T-helper 1 cell treated with Interleukin-12 subunit alpha and Interleukin-12 subunit beta and Interleukin-4 antibody, amounts not matched to agents 30 ng/mL and 1 ng/mL, for 36 hours (primary cell): Measurements from ENCODE around the gene C13orf42. TPM values are rescaled to one million over a fixed set of nuclear protein-coding genes. Genes with fewer than 3 reads are reported as not detected.
"Not testable (repeated sequence)": the region's sequence is repeated elsewhere in the genome, so short reads cannot be mapped to it uniquely, and the experiment has no call there.

Source experiments
- intact Hi-C: fragments of 100-400 bp; cut with micrococcal nuclease; formaldehyde crosslinking; loops from one replicate; pipeline ENCODE4 v1.15.1; 2024
- total RNA-seq: library from RNA; stranded (reverse); gene quantifications from 2 replicates; pipeline ENCODE4 v1.2.3, GENCODE V29; 2022

The C13orf42 gene
- total RNA-seq, 1 donor from 2014 or later = not detected

DNA sequence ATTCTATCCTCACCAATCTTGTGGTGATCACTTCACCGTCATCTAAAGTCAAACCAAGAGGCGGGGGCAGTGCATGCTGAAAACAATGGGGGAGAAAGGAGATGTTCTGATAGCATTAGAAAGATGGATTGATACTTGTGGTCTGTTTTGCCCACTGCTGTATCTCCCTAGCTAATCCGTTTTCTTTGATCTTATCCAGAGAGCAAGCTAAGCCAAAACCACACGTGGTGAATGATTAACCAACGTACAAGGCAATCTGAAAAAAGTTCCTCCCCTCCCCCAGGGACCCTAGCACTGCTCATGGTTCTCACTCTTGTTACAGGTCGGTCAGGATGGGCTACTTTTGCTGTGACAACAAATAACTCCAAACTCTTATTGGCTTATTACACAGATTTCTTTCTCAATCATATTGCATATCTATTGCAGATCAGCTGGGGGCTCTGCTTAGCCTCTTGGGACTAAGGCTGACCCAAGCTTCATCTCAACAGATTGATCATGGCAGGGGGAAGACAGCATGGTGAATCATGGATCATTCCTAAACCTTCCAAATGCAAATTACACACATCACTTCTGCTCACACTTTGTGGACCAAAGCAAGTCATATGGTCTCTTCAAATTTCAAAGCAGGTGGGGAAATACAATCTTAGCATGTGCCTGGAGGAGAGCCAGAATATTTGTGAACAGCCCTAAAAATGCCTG is 11.9 kb upstream of the C13orf42 start:
- intact Hi-C loops = no loop called here

DNA sequence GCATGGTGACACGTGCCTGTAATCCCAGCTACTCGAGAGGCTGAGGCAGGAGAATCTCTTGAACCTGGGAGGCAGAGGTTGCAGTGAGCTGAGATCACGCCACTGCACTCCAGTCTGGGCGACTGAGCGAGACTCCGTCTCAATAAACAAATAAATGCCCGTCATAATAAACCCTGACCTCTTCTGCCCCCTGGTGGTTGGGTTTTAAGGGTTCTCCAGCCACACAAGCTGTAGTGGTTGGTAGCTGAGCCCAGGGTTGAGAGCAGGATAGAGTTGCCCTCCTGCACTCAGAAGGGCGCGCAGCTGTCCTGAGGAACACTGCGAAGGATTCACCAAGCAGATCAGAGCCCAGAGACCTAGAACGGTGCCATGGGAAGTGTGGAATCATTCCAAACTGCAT is 9.8 kb upstream of the C13orf42 start:
- intact Hi-C loops = not testable (repeated sequence)

DNA sequence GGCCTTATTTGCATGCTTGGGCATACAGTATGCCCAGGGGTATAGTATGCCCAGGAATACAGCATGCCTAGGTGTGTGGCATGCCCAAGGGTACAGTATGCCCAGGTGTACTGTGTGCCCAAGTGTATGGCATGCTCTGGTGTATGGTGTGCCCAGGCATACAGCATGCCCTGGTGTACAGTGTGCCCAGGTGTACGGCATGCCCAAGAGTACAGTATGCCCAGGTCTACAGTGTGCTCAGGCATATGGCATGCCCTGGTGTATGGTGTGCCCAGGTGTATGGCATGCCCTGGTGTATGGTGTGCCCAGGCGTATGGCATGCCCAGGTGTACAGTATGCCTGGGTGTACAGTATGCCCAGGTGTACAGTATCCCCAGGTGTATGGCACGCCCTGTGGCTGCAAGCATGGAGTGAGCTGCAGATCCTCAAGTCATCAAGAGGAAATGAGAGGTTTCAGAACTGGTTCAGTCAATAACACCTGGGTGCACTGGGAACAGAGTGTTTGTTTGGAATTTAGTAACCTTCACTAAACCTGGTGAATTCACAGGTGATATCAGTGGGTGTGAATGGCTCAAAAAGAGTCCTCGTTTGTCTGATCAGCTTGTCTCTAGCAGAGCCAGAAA is 7.8 kb upstream of the C13orf42 start:
- intact Hi-C loops = no loop called here

DNA sequence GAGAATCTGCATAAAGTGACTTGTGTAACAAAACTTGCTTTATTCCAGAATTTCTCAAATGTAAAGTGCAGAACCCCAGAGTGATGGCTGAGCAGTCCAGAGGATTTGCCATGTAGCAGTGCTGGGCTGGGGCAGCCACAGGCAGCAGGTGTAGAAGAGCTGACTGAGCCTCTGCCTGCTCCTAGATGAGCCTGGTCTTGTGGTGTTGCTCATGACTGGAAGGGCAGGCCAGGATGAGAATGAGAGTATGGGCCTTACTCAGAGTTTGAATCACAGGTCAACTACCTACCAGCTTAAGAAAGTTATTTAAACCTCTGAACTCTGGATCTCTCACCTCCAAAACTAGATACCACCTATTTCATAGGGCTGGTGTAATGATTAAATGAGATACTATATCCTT is 2.9 kb upstream of the C13orf42 start:
- intact Hi-C loops = no loop called here

DNA sequence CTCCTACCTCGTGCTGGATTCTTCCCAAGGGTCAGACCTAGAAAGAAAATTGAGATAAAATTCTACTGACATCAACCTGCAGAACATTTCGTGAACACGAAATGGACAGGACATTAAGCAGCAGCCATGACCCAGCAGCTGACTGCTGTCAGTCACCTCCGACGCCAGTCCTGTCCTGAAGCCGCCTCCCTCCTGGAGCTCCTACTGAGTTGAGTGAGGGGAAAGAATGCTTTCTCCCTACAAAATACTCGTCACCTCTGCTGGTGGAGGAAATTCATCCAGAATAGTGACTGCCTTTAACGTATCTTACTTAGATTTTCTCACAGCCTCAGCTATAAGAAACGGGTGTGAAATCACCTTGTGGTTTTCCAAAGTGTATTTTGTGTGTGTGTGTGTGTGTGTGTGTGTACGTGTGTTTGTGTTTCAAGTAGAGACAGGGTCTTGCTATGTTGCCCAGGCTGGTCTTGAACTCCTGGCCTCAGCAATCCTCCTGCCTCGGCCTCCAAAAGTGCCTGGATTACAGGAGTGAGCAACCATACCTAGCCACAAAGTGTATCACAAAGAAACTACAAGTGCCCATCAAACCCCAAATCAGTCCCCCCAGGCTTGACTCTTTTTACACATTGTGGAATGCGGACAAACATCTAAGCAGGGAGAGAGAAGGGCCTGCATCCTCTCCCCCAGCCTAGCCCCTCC is 2.3 kb upstream of the C13orf42 start:
- intact Hi-C loops = no loop called here

DNA sequence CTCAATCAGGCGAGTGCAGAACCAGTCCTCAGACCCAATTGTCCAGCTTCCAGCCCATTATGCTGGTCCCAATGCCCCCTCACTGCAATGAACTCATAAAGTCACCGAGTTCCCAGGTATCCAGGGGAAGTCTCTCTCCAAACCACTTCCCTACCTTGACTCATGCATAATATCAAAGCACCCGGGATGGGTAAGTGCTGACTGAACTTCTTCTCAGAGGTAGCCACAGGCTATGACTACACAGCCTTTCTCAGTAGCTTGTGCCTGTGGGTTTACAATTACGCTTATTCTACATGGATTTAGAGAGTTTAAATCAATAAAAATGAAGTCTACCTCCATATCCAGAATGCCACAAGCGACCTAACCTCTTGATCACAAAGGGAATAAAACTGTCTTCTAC is 1.7 kb upstream of the C13orf42 start:
- intact Hi-C loops = no loop called here

DNA sequence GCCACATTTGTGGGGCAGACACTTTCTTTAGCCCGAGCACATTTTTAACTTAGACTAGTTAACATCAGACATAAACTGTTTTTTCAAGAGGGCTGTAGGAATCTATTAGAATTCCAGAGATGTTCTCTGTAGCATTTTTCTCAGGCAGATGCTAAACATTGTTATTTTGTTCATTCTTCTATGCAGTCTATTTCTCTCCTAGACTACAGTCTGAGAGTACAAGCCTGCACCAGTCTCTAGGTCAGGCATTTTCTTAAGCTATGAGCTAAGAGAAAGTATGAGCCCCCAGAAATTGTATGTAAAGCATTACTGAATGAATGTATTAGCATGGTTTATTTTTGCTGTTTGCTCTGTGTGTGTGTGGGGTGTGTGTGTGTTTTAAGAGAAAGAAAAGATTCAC is 923 bp upstream of the C13orf42 start:
- intact Hi-C loops = no loop called here

DNA sequence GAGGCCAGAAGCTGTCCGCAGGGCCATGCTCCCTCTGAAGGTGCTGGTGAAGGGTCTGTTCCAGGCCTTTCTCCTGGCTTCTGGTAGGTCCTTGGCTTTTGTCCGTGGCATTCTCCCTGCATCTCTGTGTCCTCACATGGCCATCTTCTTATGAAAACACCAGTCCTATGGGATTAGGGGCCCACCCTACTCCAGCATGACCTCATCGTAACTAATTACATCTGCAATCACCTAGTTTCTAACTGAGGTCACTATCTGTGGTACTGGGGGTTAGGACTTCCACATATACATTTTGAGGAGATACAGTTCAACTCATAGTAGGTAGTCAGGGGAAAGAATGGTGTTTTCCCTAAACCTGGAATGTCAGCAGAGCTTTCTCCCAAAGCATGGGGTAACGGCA is 3.1 kb downstream of the C13orf42 start:
- intact Hi-C loops = no loop called here

DNA sequence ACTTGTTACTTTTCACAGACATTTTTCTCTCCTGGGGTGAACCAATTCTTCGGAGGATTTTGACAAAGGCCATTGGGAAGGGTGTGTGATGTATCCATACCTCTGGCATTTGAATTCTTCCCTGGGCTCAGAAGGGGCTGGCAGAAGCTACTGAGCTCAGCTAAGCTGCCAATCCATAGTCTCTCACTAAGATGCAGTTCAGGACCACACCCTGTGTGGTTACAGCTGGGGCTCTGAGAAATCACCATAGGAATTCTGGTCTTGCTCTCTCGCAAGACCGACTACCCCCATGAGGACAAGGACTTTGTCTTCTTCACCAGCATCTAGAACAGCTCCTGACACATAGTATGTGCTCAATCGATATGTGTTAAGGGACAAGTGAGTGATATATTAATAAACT is 6.0 kb downstream of the C13orf42 start:
- intact Hi-C loops = no loop called here

DNA sequence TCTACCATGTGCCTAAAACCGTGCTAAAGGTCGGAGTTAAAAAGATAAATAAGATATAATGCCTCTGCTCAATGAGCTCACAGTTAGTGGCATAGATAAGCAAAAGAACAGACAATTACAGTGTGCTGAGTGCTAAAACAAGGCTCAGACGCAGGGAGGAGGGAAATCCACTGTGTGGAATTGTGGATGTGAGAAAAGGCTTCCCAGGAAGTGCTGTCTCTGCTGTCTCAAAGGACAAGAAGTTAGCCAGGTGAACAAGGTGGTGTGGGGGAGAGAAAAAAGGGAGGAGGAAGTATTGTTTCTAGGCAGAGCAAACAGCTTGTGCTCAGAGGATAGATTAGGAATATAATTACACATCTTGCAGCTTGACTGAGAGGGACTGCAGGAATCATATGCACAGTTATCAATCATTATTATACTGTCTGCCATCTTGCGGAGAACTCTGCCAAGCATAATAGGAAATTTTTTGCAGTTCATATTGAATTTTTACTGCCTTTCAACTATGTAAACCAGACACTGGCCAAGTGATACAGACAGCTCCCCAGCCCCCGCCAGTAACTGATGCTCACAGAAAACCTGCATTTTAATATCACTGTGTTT is 9.3 kb downstream of the C13orf42 start:
- intact Hi-C loops = no loop called here

DNA sequence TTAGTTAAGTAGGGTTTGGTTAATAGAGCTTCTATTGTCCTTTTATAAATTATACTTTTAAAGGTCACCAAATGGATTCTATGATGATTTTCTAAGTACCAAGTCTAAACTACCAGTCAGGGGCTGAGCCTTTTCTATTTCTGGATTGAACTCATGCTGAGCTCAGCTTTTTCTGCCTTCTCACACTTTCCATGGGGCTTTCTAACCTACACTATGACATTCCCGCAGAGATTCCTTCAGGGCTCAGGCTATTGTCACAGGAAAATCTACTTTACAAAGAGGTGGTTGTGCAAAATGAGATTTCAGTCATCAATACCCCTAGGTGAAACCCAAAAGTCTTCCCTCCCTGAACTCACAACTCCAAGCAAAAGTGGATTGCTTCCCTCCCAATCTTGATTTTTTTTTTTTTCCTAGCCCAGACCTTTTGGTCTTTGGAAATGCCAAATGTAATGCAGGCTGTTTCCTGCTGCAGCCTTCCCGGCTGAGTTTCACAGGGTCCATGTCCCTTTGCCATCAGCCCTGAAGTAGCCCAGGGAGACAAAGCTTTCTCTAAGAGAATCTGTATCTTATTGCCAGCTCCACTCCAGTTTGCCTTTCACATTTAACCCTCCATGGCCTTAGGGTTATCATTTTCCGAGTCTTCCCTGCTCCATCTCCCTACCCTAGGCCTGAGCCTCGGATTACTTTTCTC is 13.6 kb downstream of the C13orf42 start:
- intact Hi-C loops = no loop called here

DNA sequence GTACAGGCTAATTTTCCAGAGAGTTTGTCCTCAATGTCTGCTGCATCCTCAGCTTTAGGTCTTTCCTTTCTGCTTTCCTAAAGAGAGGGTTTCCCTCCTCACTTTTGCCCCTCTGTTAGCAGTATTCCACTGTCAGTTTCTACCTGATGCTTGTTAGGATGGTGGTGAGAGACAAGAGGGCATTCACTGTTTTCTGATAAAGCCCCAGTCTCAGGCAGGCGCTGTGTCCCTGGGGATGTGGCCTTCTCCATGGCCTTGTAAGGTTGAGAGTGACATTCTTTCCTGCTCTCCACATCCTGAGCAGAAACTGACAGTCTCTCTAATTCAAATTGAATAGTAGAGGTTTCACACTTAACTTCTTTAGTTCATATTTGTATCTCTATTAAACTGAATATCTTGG is 14.9 kb downstream of the C13orf42 start:
- intact Hi-C loops = no loop called here

DNA sequence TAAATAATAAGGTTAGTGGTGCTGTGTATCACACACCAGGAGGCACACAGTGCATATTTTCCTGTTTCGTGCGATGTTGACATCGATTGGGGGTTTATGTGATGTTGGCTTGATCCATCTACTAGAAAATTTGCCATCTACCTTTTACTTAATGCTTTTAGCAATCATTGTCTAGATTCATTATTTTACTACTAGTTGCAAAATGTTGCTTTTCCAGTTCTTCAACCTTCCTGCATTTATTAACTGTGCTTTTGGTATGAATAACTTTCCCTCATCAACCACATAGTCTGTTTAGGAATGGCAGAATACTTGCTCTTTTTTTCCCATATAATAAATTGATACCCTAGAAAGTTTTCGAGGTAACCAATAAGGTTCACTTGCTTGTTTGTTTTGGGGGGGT is 17.5 kb downstream of the C13orf42 start:
- intact Hi-C loops = no loop called here

DNA sequence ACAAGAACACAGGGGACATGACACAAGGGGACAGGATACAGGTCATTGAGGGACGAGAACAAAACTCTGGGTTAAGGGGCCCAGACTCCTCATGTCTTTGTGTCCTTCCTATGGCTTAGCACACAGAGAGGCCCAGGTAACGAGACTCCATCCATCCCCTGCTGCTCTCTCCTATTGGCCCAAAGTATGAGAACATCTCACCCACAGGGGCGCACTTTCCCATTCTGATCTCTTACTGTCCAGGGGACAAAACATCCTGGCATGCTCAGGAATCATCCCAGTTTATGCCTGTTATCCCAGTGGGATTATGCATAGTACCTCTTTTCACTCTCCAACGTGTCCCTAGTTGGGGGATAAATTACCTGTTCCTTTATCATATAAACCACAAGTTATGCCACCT is 19.2 kb downstream of the C13orf42 start:
- intact Hi-C loops = no loop called here

DNA sequence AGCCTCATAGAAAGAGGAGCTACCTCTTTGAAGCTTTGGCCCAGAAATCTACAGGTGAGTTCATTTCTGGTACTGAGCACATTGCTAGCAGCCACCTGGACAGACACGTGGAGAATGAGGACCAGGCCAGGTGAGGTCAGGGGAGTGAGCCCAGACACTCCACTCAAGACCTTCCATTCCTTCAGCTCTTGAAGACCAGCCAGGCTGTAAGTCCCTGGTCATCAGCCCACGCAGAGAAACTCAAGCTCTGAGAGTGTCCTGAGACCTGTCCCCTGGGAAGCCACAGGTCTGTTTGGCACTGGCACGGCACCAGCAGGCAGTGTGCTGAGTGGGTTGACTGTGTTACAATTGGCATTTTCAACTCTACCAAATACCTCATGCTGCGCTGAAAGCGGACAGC is 27.4 kb downstream of the C13orf42 start:
- intact Hi-C loops = no loop called here

DNA sequence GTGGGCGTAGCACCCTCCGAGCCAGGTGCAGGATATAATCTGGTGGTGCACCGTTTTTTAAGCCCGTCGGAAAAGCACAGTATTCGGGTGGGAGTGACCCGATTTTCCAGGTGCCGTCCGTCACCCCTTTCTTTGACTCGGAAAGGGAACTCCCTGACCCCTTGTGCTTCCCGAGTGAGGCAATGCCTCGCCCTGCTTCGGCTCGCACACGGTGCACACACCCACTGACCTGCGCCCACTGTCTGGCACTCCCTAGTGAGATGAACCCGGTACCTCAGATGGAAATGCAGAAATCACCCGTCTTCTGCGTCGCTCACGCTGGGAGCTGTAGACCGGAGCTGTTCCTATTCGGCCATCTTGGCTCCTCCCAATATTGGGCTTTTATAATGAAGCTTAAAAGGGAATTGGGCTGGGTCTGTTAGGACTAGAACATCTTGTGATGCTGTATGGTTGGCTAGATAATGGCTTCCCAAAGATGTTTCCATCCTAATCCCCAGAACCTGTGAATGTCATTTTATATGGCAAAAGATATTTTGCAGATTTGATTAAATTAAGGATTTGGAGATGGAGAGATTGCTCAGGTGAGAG is 30.5 kb downstream of the C13orf42 start:
- intact Hi-C loops = not testable (repeated sequence)

DNA sequence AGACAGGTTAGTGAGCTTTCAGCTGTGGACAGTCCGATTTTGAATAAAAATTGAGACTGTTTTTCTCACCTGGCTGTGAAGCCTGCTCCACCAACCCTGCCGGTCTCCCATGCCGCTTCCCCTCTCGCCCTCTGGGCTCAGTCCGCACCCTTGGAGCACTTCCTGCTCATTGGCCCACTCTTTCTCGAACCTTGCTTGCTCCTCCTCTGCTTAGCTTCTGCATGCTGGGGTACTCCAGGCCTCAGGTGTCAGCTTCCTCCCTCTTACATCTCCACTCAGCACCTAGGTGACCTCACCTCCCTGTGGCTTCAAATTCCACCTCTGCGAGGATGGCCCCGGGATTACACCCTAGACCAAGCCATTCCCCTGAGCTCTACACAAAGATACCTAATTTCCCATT is 39.6 kb downstream of the C13orf42 start:
- intact Hi-C loops = loop anchor here (2.0 to 10.0 kb wide), 6 partner anchors 79 to 1377 kb away; partner anchors contain the start of gene EBPL

DNA sequence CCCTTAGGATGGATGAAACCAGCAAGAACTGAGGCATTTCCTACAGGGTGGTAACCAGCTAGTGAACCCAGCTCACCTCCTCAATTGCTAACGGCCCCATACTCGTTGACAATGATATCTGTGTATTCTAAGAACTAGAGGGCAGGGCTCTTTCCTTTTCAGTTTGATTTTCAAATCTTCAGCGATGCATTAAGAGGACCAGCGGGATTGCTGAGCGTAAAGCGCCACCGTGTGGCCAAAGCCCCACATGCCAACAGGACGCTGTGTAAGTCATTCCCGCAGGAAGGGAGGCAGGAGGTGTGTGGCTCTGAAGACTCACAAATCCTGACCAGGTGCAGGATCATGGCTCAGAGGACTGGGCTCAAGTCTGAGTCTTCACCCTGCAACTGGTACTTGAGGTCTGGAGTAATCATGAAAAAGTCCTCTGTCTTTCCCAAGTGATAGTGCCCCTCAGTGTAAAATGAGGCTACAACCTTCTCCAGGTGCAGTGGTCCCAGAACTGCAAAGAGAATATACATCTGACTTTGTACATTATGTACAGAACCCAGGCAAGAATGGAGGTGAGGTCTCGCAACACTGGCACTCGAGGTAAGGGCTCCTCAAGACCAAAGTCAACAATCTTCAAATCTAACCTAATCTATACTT is 40.9 kb downstream of the C13orf42 start:
- intact Hi-C loops = loop anchor here (1.0 to 10.0 kb wide), 13 partner anchors 77 to 1769 kb away; partner anchors contain the start of genes EBPL and TRIM13

DNA sequence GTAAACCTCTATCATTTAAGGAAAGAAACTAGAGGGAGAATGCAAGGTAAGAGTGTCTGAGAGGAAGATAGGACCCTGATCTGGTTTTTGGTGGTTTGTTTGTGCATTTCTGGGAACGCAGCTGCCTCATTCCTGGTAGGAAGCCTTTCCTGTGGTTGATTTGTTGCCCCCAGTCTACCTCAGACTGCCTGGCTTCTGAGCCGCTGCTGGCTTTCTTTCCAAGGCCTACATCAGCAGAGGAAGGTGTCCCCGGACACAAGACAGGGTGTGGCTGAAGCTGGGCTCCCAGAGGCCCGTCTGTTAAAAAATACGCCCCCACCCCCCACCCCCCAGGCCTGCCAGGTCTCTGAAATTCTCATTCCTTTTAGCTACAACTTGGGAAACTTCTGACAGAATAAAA is 42.6 kb downstream of the C13orf42 start:
- intact Hi-C loops = no loop called here

DNA sequence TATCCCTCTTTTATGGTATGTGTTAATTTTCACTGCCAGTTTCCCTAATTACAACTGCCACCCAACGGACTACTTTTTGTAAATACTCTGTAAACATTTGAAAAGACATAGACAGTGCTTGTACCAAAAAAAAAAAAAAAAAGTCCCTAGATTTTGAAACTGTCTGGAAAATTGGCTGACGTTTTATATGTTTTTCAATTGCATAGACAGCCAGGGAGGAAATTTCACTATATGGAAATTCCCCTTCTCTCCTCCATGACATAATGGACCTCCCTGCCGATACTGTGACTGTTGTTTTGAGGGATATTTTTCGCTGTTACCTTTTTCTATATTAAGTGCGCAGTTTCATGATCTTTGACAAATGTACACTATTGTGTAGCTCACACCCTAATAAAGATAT is 43.4 kb downstream of the C13orf42 start:
- intact Hi-C loops = no loop called here
